ENCODE data around the gene SELENOO.

DNA sequence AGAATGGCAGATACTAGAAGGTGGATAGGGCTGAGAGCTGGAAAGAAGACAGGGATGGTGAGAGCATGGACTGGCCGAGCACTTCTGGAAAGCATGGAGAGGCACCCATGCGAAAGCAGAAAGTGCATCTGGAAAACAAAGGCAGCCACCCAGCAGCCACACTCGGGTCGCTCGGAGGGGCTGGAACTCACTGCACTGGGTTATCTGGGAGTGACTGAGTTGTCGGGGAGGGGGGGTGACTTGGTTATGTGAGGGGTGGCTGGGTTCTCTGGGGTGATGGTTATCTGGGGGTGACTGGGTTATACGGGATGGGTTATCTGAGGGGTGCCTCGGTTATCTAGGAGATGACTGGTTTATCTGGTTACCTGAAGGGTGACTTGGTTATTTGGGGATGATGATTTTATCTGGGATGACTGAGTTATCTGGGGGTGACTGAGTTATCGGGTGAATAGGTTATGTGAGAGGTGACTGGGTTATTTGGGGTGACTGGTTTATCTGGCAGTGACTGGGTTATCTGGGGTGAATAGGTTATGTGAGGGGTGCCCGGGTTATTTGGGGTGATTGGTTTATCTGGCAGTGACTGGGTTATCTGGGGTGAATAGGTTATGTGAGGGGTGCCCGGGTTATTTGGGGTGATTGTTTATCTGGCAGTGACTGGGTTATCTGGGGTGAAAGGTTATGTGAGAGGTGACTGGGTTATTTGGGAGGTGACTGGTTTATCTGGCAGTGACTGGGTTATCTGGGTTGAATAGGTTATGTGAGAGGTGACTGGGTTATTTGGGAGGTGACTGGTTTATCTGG is 32.9 kb upstream of the SELENOO start:
- TF ChIP-seq, protein P1, sequence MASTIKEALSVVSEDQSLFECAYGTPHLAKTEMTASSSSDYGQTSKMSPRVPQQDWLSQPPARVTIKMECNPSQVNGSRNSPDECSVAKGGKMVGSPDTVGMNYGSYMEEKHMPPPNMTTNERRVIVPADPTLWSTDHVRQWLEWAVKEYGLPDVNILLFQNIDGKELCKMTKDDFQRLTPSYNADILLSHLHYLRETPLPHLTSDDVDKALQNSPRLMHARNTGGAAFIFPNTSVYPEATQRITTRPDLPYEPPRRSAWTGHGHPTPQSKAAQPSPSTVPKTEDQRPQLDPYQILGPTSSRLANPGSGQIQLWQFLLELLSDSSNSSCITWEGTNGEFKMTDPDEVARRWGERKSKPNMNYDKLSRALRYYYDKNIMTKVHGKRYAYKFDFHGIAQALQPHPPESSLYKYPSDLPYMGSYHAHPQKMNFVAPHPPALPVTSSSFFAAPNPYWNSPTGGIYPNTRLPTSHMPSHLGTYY (CRISPR knock-in tag; IDR thresholded peaks at IDR 0.05): no peak
- TF ChIP-seq, protein P2, sequence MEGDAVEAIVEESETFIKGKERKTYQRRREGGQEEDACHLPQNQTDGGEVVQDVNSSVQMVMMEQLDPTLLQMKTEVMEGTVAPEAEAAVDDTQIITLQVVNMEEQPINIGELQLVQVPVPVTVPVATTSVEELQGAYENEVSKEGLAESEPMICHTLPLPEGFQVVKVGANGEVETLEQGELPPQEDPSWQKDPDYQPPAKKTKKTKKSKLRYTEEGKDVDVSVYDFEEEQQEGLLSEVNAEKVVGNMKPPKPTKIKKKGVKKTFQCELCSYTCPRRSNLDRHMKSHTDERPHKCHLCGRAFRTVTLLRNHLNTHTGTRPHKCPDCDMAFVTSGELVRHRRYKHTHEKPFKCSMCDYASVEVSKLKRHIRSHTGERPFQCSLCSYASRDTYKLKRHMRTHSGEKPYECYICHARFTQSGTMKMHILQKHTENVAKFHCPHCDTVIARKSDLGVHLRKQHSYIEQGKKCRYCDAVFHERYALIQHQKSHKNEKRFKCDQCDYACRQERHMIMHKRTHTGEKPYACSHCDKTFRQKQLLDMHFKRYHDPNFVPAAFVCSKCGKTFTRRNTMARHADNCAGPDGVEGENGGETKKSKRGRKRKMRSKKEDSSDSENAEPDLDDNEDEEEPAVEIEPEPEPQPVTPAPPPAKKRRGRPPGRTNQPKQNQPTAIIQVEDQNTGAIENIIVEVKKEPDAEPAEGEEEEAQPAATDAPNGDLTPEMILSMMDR (IDR thresholded peaks at IDR 0.05): no peak

Data from WTC11 (cell line).